GM12873 (cell line): ENCODE data around the gene MMADHC.

Experiments used
- TF ChIP-seq, protein P1 (sequence below): IDR thresholded peaks from 2 replicates; pipeline ENCODE4 v1.5.1; 2012; ENCODE audit warnings: low read depth, mild to moderate bottlenecking, moderate library complexity, low read length, control low read depth; ENCODE audit not compliant: insufficient read depth; ENCODE audit errors: missing control alignments

MMADHC gene

DNA sequence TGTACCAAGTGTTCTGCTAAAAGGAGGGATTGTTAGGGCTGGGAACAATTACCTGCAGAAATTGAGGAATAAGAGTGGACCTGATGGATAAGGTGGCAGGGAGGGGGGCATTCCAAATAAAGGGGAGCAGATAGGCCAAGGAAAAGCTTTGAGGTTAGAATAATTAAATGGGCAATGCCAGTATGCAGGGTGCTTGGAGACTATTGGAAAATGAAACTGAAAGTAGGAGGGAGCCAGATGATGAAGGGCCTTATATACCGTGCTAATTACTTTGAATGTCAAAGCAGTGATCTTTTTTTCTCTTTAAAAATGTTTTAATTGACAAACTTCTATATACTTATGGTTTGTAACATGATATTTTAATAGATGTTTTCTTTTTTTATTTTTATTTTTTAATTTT lies 42.9 kb downstream of the MMADHC start:
- TF ChIP-seq, protein P1, sequence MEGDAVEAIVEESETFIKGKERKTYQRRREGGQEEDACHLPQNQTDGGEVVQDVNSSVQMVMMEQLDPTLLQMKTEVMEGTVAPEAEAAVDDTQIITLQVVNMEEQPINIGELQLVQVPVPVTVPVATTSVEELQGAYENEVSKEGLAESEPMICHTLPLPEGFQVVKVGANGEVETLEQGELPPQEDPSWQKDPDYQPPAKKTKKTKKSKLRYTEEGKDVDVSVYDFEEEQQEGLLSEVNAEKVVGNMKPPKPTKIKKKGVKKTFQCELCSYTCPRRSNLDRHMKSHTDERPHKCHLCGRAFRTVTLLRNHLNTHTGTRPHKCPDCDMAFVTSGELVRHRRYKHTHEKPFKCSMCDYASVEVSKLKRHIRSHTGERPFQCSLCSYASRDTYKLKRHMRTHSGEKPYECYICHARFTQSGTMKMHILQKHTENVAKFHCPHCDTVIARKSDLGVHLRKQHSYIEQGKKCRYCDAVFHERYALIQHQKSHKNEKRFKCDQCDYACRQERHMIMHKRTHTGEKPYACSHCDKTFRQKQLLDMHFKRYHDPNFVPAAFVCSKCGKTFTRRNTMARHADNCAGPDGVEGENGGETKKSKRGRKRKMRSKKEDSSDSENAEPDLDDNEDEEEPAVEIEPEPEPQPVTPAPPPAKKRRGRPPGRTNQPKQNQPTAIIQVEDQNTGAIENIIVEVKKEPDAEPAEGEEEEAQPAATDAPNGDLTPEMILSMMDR: no peak

GRCh38 chr2:149543845-149544244 lies 43.7 kb downstream of the MMADHC start:
- TF ChIP-seq, protein P1: no peak

GRCh38 chr2:149540138-149540537 lies 47.4 kb downstream of the MMADHC start:
- TF ChIP-seq, protein P1: no peak

DNA sequence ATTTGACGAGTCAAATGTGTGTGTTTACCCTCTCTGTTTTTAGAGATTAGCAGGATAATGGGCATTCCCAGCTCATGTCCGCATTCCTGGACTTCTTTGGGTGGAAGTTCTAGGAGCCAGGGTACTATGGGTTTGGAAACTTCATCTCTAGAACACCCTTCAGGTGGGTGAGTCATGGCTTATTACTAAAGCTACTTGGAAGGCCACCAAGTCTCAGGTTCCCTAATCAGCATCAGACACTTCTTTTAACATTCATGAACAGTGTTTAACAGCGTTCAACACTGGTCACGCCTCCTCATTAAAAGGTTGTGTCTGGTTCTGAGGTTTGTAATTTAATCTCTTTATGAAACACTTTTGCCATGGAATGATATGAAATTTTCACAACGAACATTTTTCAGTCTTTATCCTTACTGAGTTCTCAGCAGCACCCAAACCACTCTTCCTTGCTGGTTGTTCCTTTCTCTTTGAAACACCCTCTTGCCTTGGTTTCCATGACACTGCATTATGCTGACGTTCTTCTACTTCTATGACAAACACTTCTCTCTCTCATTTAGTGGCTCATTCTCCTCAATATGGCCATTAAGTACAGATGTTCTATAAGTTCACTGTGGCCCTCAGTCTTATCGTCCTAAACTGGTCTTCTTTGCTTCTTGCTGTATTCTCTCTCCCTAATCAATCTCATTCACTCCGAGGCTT lies 49.3 kb downstream of the MMADHC start:
- TF ChIP-seq, protein P1: no peak

- TF ChIP-seq, protein P1: no peak
These were observed 50.4 kb downstream of the MMADHC start for GRCh38 chr2:149537092-149537726.

DNA sequence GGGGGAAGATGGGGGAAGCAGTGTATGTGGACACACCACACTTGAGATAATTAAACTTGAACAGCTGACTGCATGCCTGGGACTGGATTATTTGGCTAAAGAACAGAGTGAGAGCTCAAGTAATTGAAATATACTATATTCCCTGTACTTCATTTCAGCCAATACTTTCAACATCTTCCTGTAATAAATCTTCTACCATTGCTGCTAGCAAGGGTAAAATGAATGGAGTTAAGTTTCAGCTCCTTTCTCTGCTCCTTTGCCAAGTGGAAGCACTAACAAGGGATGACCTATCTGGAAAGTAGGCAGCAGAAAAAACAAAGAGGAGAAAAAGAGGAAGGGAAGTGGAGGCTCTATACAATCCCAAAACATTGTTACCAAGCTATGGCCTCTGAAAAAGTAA lies 50.9 kb downstream of the MMADHC start:
- TF ChIP-seq, protein P1: no peak

GRCh38 chr2:149534674-149535073 lies 52.9 kb downstream of the MMADHC start:
- TF ChIP-seq, protein P1: no peak
